Uterus (tissue), 2 donors: Measurements from ENCODE around the gene TMEM176B.

Source experiments
- CTCF ChIP-seq, 4 experiments: fragments of 200-600 bp in 2 of 4; fragments of 450-650 bp in 2 of 4; sonication (generic) in 2 of 4; IDR thresholded peaks; one replicate each; pipeline ENCODE4 v1.5.1; 2016 to 2019; ENCODE audit warnings: antibody characterized with exemption in 4 of 4, mild to moderate bottlenecking in 2 of 4, moderate library complexity in 1 of 4
- POLR2A ChIP-seq, 2 donors: fragments of 450-650 bp; IDR thresholded peaks; one replicate each; pipeline ENCODE4 v1.6.1; 2016; ENCODE audit warnings: antibody characterized with exemption in 2 of 2, mild to moderate bottlenecking in 1 of 2, moderate library complexity in 1 of 2

- TF ChIP-seq POLR2A (IDR thresholded peaks at IDR 0.05) (no peak), CTCF (IDR thresholded peaks at IDR 0.05) (no peak)
Observed at GRCh38 chr7:150790416-150791075, 9.6 kb downstream of the TMEM176B start.
